NCI-H2107 (cell line): Measurements from ENCODE around the gene TMEFF2.
A peak's percentile ranks its signal among the peaks of the same experiment; 100 is the strongest.
"Not testable (repeated sequence)": the region's sequence is repeated elsewhere in the genome, so short reads cannot be mapped to it uniquely, and the experiment has no call there.

Experiments
- DNase-seq: peaks from one replicate; lab custom pipeline; 2025; lab: John Stamatoyannopoulos, UW

The TMEFF2 gene

DNA sequence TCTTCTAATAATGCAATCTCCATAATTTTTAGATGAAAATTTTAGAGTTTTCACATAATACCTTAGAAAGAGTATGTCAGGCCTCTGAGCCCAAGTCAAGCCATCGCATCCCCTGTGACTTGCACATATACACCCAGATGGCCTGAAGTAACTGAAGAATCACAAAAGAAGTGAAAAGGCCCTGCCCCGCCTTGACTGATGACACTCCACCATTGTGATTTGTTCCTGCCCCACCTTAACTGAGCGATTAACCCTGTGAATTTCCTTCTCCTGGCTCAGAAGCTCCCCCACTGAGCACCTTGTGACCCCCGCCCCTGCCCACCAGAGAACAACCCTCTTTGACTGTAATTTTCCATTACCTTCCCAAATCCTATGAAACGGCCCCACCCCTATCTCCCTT lies 64.4 kb downstream of the TMEFF2 start:
- not testable (repeated sequence) for DNase-seq

DNA sequence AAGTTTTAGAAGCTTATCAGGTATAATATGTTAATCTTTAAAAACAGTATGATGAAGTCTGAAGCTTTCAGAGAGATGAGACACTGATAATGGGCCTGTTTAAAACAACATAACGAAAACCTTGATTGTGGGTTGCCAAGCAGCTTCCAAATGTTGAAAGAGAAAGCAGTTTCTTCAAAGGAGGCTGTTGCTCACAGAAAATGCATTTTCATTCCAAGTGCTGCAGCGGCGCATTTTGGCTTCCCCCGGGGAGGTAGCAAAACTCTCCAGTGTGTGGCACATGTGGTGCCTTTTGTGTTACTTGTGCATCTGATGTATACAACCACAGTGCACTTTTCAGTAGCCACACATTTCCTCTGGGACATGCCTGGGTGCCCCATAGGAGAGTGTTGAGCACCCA lies 66.1 kb downstream of the TMEFF2 start:
- no peak for DNase-seq

DNA sequence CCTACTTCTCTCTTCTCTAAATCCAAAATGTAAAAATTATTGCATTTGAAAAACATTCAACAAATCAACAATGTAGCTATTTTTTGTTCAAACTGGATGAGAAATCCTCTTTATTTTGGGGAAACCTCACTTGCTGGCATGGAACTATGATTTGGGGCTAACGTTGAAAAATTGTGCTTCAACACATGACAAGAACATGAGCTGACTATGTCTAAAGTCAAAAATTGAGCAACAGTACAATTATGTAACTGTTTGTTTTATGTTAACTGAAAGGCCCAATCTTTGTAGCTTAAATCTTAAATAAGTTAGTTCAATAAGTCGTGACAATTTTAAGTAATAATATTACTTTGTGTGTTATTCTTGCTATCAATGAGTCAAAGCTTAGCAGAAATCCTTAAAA lies 67.3 kb downstream of the TMEFF2 start:
- no peak for DNase-seq

DNA sequence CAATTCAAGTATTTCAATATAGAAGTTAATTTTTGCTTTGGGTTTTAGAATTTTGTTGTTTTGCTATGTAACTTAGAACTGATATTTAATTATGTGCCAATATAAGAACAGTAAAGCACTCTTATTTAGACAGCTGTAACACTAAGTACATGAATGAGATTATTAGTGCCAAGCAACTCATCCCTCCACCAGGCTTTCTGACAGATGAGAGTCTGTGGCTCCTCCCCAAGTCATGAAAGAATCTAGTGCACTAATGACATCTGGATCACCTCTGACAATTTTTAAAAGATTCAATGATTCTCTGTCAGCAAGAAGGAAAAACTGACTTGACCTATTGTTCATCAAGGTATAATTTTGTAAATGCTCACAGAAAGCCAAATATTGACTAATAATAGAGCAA lies 67.8 kb downstream of the TMEFF2 start:
- DNase-seq, result no peak

DNA sequence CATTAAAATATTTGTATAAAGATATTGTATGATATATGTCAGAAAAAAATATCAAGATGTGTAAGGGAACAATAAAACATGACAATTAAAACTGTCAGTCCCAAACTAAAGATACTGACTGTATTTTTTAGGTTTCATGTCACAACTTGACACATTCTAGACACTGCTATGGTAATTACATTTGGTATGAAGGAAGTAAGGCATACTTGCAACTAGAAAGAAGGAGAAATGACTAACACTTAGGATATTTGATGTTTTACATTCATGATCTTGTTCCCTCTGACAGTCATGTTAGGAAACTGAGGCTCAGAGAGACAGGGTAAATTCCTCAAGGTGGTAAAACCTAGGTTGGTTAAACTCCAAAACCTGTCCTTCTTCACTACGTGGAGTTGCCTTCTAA lies 68.3 kb downstream of the TMEFF2 start:
- no peak for DNase-seq

DNA sequence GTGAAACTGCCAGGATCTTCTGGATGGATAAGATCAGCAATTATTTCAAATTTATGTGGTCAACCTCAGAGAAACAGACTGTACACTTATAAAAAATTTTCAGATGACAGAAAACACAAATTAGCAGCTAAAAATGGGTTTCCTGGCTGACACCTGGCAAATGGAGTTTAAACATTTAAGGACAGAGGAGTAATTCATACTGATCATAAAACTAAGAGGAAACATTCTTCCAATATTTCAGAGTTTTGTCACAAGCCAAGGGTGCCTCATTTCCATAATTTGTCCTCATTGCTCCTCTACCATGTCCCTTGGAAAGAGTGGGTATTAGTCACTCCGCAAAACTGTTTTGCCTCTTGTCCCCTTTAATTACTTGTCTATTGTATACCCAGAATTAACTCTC lies 70.2 kb downstream of the TMEFF2 start:
- no peak for DNase-seq

DNA sequence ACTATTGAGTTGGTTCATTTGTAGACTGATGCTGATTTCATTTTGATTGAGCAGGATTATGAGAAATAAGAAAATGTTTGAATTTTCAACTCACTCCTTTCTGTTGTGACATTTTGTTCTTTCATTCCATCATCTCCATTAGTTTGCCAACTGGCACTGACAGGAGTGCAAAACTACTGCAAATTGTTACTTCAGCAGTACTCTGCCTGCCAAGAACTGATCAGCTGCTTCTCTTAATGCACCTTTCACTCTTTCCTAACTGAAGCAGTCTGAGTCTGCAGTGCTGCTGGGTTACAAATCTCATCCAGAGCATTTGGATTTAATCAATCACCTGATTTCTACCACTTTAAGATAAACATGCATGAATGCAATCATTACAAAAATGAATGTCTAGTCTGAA lies 70.9 kb downstream of the TMEFF2 start:
- DNase-seq, result no peak

DNA sequence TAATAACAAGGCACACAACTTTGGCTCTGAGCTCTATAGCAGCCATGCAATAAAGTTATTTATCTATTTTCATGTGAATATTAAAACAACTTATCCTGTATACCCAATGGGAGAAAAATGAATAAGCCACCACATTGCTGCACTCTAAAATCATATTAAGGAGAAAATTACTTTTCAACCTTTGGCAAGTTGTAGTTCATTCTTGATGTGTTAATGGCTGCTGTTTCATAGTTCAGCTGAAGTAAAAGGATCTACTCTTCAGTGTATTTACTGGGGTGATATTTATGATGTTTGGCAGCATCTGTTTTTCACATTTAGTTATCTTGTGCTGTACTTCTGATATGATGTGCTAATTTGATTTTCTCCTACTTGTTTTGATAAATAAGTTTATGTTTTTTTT lies 71.8 kb downstream of the TMEFF2 start:
- no peak for DNase-seq

DNA sequence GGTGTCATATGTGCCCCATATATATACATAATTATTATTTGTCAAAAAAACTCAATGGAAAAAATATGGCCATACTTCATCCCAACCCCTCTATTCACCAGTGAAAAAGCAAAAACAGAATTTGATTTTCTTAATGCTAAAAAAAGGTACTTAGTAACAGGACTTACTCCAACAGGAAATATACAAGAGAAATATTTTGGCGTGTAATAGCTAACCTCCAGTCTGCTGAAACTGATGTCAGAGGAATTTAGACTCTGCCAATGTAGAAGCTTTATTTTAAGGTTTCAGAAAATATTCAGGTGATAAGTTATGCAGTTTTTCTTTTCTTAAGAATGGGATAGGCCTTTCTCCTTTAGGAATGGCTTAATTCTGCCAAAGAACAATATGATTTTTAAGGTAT lies 72.6 kb downstream of the TMEFF2 start:
- DNase-seq, result no peak

DNA sequence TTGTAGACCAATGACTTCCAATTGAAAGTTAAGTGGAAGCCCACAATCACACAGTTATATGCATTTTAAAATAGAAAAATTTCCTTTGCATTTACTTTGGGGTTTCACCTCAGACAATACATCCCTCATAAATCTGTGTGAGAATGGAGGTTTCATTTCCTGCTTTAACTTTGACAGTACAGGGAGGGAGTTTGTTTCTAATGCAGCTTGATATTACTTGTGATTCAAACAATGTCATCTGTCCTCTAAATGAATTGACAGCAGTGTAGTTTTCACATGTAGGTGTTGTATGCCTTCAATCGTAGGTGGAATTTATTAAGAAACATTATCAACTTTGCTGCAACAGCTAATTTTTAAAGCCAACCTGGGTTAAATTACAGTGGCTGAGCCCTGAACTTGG lies 75.2 kb downstream of the TMEFF2 start:
- DNase-seq, result no peak

DNA sequence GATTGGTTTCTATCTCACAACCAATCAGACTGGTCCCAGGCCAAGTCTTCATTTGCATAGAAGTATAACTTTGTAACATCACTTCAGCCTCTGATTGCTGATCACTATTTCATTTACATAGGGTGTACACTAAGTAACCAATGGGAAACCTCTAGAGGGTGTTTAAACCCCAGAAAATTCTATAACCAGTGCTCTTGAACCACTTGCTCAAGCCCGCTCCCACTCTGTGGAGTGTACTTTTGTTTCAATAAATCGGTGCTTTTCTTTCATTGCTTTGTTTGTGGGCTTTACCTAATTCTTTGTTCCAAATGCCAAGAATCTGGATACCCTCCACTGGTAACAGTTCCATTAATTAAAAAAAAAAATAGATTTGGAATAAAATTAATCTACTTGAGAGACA lies 77.0 kb downstream of the TMEFF2 start:
- no peak for DNase-seq

DNA sequence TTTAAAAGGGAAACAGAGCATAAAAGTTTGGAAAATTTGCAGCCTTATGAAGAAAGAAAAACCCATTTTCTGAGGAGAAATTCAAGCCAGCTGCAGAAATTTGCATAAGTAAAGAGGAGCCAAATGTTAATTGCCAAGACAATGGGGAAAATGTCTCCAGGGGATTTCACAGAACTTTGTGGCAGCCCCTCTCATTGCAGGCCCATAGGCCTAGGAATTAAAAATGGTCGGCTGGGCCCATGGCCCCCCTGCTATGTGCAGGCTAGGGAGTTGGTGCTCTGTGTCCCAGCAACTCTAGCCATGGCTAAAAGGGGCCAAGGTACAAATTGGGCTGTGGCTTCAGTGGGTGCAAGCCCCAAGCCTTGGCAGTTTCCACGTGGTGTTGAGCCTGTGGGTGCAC lies 83.2 kb downstream of the TMEFF2 start:
- not testable (repeated sequence) for DNase-seq

DNA sequence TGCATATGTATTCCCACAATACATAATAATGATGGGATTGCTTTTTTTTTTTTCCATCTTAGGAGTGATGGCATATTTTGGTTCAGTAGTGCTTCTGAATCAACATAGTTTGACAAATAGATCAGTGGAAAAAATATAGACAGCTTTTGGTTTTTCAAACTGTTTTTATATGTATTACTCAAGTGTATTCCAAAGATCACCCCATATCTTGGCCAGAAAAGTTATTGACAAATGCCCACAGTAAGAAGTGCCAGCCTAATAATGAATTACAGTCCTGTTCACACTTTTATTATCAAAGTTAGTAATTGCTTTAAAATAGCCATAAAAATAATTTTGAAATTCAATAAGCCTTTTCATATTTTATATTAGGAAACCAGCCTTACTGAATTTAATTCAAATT lies 95.0 kb downstream of the TMEFF2 start:
- no peak for DNase-seq

DNA sequence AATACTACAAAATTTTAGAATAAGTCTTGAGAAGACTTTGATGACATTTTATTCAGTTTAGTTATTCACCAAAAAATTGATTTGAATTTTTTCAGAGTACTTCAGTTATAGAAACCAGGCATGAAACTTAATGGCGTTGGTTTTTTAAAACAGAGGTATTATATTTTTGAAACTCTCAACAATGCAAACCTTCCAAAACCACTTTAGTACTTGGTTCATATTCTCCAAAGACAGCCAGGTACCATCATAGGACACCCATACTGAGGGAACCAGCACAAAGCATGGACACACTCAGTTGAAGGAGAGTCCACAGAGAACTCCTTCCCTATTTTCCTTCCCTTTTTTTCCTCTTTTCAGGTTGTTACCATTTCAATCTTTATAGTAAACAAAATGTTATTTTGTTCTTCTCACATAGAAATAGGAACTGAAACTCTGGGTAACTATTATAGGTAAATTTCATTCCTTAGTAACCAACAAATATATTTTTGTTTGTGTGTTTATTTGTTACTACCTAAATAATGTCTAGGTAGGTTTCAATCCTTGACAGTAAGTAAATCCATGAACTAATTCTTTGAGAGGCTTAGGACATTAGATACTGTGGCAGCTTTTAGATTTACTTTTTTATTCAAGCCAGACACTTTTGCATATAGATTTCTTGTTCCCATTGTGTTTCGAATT lies 95.8 kb downstream of the TMEFF2 start:
- DNase-seq, result no peak

DNA sequence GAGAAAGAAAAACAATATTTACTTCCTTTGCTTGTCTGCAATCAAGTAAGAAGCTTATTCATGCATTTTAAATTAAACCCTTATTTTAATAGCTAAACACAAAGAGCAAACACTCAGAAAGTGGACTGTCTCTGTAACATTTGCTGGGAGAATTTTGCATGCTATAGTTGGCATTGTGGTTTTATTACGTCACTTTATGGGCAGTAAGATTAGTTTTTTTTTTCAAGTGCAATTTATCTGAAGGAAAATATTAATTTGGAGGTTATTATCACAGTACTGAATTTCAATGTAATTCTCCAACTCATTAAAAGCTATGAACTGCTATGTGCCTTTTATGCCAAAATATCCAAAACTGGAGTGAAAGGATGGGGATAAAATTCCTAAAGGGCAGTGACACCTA lies 103.3 kb downstream of the TMEFF2 start:
- DNase-seq, result no peak

DNA sequence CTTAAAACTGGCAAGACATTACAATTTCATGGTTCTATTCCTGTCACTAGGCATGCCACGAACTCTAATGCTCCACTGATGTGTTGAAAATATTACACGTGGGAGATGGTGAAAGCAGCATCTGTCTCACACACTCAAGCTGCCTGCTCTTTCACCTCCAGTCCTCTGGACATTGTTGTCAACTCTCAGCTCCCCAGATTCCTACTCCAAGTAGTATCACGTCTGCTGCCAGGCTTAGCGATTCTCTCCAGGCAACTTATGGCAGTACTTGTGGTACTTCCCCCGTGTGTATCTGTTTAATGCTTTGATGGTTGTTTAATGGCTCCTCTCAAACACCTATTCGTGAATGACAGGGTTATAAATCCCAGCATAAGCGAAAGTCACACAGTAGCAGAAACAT lies 103.8 kb downstream of the TMEFF2 start:
- no peak for DNase-seq

DNA sequence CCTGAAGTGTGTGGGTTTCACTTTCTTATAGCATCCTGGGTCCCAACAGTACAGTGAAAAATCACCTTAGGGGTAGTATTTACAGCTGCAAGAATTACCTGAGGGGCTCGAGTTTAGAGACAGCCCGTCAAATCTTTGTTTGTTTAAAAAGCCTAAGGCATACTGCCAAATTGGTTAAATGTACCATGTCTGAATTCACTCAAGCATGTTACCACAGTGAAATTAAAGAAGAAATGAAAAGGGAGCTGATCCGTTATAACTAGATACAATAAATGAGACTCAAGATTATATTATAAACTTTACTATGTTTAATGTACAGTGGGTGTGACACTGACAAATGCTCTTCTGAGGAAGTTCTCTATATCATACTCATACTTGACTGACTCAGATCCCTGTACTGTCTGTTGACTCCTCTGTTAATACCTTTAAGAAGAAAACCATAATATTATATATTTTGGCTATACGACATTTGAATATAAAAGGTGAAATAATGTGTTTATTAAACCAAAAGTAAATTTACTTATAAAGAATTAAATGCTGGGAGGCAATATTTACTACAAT lies 107.3 kb downstream of the TMEFF2 start:
- DNase-seq, result peak; percentile 23

DNA sequence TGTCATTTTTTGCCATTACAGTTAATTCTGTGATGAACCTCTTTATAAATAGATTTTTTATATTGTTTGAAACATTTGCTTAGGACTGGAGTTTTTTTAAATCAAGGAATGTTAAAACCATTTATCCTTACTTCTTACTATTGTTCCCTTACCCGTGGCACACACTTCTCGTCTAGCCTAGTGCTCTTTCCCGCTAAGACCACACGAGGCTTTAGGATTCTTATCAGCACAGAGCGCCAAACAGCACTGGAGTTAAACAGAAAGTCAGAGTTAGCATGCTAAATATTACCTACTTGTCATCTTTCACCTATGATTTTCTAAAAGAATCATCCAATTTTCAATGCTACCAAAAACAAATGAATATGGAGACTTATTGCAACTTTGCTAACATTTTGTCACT lies 112.6 kb downstream of the TMEFF2 start:
- no peak for DNase-seq

DNA sequence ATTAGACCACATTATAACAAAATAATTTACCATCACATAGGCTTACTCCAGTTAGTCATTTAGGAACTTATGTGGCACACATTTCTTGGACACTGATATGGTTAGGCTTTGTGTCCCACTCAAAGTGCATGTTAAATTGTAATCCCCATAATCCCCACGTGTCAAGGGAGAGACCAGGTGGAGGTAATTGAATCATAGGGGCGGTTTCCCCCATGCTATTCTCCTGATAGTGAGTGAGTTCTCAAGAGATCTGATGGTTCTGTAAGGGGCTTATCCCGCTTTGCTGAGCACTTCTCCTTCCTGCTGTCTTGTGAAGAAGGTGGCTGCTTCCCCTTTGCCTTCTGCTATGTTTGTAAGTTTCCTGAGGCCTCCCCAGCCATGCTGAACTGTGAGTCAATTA lies 114.6 kb downstream of the TMEFF2 start:
- DNase-seq, result not testable (repeated sequence)

DNA sequence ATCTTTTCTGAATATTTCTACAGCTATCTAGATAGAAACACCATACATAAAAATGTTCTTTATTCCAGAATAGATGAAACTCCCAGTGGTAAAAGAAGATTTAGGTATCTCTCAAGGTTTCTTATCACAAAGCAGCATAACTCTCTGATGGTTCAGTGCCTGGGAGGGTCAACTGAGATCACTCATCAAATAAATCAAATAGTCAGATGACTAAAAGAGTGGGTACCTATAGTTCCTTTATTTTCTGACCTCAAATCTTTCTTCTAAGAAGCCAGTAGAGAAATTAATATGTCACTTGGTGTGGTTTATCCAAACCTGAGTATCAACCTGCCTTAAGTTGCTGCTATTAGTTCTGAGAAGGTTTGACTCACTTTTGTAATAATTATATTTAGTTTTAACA lies 120.9 kb downstream of the TMEFF2 start:
- DNase-seq, result no peak

DNA sequence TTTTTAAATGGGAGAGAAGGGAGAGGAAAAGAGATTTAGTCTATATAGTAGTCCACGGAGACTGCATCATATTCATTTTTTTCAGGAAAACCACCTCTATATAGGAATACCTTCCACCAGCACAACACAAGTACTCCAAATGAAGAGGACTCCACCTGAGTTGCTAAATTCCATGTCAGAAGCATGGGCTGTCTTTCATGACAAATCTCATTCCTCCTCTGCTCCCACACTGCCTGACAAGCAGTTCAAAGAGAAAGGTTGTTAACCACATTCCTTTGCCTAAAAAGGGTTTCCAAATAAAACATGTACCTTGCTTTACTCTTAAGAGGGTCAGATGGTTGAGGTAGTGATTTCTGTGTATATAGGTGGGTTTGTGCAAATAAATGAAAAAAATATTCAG lies 122.0 kb downstream of the TMEFF2 start:
- DNase-seq, result no peak

DNA sequence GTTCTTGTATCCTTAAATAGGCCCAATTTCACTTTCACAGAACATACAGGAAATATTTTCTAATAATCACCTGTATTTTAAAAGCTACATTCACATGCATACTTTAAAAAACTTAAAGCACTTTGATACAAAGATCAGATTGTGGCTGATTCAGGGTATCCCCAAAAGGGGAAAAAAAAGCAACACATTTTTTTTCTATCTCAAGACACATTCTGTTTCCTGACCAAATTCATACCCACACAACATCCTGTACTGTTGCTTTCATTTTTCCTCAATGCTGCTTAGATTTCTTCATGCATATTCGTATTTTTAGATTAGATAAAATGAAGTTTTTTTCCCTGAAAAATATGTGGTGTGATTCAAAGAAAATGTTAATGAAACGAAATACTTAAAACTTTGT lies 122.5 kb downstream of the TMEFF2 start:
- no peak for DNase-seq

DNA sequence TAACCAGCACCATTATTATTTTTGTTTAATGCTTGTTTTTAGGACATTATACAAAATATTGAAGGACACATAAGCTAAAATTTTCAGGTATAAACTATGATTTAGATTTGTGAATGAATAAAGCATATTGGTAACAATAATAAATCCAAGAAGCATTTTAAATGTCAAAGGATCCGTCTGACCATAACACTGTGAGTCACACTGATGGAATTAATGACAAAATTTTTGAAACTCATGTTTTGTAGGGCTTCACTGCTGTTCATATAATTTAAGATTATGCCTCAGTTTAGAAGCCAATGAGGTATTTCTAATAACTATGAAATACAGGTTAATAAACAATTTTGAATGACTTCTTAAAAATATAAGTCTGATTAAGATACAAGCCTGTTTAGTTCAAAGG lies 124.6 kb downstream of the TMEFF2 start:
- no peak for DNase-seq

DNA sequence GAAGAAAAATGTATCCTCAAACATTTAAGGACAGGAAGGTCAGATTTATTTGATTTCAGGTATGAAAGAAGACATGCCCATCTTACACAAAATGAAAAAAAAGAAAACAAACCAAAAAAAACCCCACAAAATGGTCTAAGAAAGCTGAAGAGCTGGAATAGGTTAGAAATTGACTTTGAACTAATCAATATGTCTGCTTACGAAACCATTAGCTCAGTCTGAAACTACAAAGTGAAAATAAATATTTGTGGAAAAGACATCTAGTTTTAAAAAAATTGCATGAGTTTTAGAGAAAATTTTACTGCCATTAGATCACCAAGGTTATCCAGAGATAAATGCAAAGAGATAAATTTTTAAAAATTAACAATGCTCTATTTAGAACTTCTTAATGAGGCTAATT lies 125.3 kb downstream of the TMEFF2 start:
- no peak for DNase-seq
